ENCODE measurements around the gene NCBP2.

NCBP2 gene

GRCh38 chr3:196931828-196932587, 10.3 kb downstream of the NCBP2 start:
- H3K18ac ChIP-seq (ENCODE audit: low read length): no peak overlapping the region
- WGBS (ENCODE audit: extremely low coverage, insufficient coverage, low lambda C conversion rate): no CpG with 5 or more reads among the region's 12 CpGs
- H3K4me3 ChIP-seq (ENCODE audit: low read length): no peak overlapping the region
- no peak overlapping the region for H4K8ac ChIP-seq (ENCODE audit: low read depth, low read length)
- no peak overlapping the region for H2BK15ac ChIP-seq (replicated peaks; ENCODE audit: low read depth)
- H3K56ac ChIP-seq (ENCODE audit: low read length): no peak overlapping the region
- H3K4ac ChIP-seq (ENCODE audit: low read depth, low read length): no peak overlapping the region
- peaks cover 7% of the 10 kb centered on the region for H3K36me3 ChIP-seq (ENCODE audit: control insufficient read depth, insufficient read depth, low read length)
- H2BK5ac ChIP-seq (ENCODE audit: low read length): no peak overlapping the region
- no peaks in the 10 kb centered on the region for H3K79me1 ChIP-seq (ENCODE audit: low read length)
- H3K4me1 ChIP-seq (ENCODE audit: control insufficient read depth, low read depth, low read length): no peaks in the 10 kb centered on the region
- no peak for DNase-seq
- H2AK5ac ChIP-seq (ENCODE audit: low read length): no peak overlapping the region
- H3K79me2 ChIP-seq (ENCODE audit: control insufficient read depth, insufficient read depth, low read length): no peaks in the 10 kb centered on the region
- H2BK120ac ChIP-seq (ENCODE audit: low read depth, low read length): no peak overlapping the region
- H3K4me2 ChIP-seq (ENCODE audit: low read length): no peak overlapping the region
- no peak overlapping the region for H4K5ac ChIP-seq (ENCODE audit: low read length)
- no peak overlapping the region for H3K9ac ChIP-seq (ENCODE audit: low read length)
- H3K27ac ChIP-seq (ENCODE audit: low read depth, low read length): no peak overlapping the region
- H3K27me3 ChIP-seq (ENCODE audit: insufficient read depth, low read length, poor library complexity): no peaks in the 10 kb centered on the region
- no peak overlapping the region for H3K23ac ChIP-seq (ENCODE audit: low read length)

GRCh38 chr3:196931157-196931556, 11.2 kb downstream of the NCBP2 start:
- H2BK5ac ChIP-seq (ENCODE audit: low read length): no peak overlapping the region
- no peak overlapping the region for H3K23ac ChIP-seq (ENCODE audit: low read length)
- H2AK5ac ChIP-seq (ENCODE audit: low read length): no peak overlapping the region
- no peak overlapping the region for H3K27ac ChIP-seq (ENCODE audit: low read depth, low read length)
- H3K4ac ChIP-seq (ENCODE audit: low read depth, low read length): no peak overlapping the region
- no peak overlapping the region for H3K18ac ChIP-seq (ENCODE audit: low read length)
- H3K27me3 ChIP-seq (ENCODE audit: insufficient read depth, low read length, poor library complexity): no peaks in the 10 kb centered on the region
- H3K79me2 ChIP-seq (ENCODE audit: control insufficient read depth, insufficient read depth, low read length): no peaks in the 10 kb centered on the region
- H3K4me3 ChIP-seq (ENCODE audit: low read length): no peak overlapping the region
- H2BK15ac ChIP-seq (replicated peaks; ENCODE audit: low read depth): no peak overlapping the region
- H4K5ac ChIP-seq (ENCODE audit: low read length): no peak overlapping the region
- no peaks in the 10 kb centered on the region for H3K4me1 ChIP-seq (ENCODE audit: control insufficient read depth, low read depth, low read length)
- peaks cover 3% of the 10 kb centered on the region for H3K36me3 ChIP-seq (ENCODE audit: control insufficient read depth, insufficient read depth, low read length)
- H3K9ac ChIP-seq (ENCODE audit: low read length): no peak overlapping the region
- no peak overlapping the region for H3K56ac ChIP-seq (ENCODE audit: low read length)
- no peak overlapping the region for H3K4me2 ChIP-seq (ENCODE audit: low read length)
- no peak for DNase-seq
- no CpG with 5 or more reads among the region's 4 CpGs for WGBS (ENCODE audit: extremely low coverage, insufficient coverage, low lambda C conversion rate)
- H2BK120ac ChIP-seq (ENCODE audit: low read depth, low read length): no peak overlapping the region
- H4K8ac ChIP-seq (ENCODE audit: low read depth, low read length): no peak overlapping the region
- H3K79me1 ChIP-seq (ENCODE audit: low read length): no peaks in the 10 kb centered on the region

GRCh38 chr3:196927571-196928453, 14.5 kb downstream of the NCBP2 start:
- Histone ChIP-seq H3K18ac (ENCODE audit: low read length) (no peak overlapping the region), H4K5ac (ENCODE audit: low read length) (no peak overlapping the region), H3K56ac (ENCODE audit: low read length) (no peak overlapping the region), H3K79me2 (ENCODE audit: control insufficient read depth, insufficient read depth, low read length) (no peaks in the 10 kb centered on the region), H2AK5ac (ENCODE audit: low read length) (no peak overlapping the region), H3K27me3 (ENCODE audit: insufficient read depth, low read length, poor library complexity) (no peaks in the 10 kb centered on the region), H3K36me3 (ENCODE audit: control insufficient read depth, insufficient read depth, low read length) (peaks cover 1% of the 10 kb centered on the region), H2BK15ac (replicated peaks; ENCODE audit: low read depth) (no peak overlapping the region), H3K4me3 (ENCODE audit: low read length) (no peak overlapping the region), H4K8ac (ENCODE audit: low read depth, low read length) (no peak overlapping the region), H2BK5ac (ENCODE audit: low read length) (no peak overlapping the region), H3K4ac (ENCODE audit: low read depth, low read length) (no peak overlapping the region), H3K9ac (ENCODE audit: low read length) (no peak overlapping the region), H3K79me1 (ENCODE audit: low read length) (no peaks in the 10 kb centered on the region), H3K4me2 (ENCODE audit: low read length) (no peak overlapping the region), H3K4me1 (ENCODE audit: control insufficient read depth, low read depth, low read length) (no peaks in the 10 kb centered on the region), H3K27ac (ENCODE audit: low read depth, low read length) (no peak overlapping the region), H3K23ac (ENCODE audit: low read length) (no peak overlapping the region), H2BK120ac (ENCODE audit: low read depth, low read length) (no peak overlapping the region)
- no CpG with 5 or more reads among the region's 7 CpGs for WGBS (ENCODE audit: extremely low coverage, insufficient coverage, low lambda C conversion rate)
- DNase-seq: no peak

GRCh38 chr3:196920733-196921132, 21.6 kb downstream of the NCBP2 start:
- Histone ChIP-seq H3K4me3 (ENCODE audit: low read length) (no peak overlapping the region), H3K79me2 (ENCODE audit: control insufficient read depth, insufficient read depth, low read length) (no peaks in the 10 kb centered on the region), H3K56ac (ENCODE audit: low read length) (no peak overlapping the region), H3K23ac (ENCODE audit: low read length) (no peak overlapping the region), H3K27me3 (ENCODE audit: insufficient read depth, low read length, poor library complexity) (no peaks in the 10 kb centered on the region), H3K36me3 (ENCODE audit: control insufficient read depth, insufficient read depth, low read length) (no peaks in the 10 kb centered on the region), H3K4me2 (ENCODE audit: low read length) (no peak overlapping the region), H4K5ac (ENCODE audit: low read length) (no peak overlapping the region), H3K4me1 (ENCODE audit: control insufficient read depth, low read depth, low read length) (no peaks in the 10 kb centered on the region), H4K8ac (ENCODE audit: low read depth, low read length) (no peak overlapping the region), H3K79me1 (ENCODE audit: low read length) (no peaks in the 10 kb centered on the region), H3K18ac (ENCODE audit: low read length) (no peak overlapping the region), H3K9ac (ENCODE audit: low read length) (no peak overlapping the region), H3K4ac (ENCODE audit: low read depth, low read length) (no peak overlapping the region), H2AK5ac (ENCODE audit: low read length) (no peak overlapping the region), H3K27ac (ENCODE audit: low read depth, low read length) (no peak overlapping the region), H2BK5ac (ENCODE audit: low read length) (no peak overlapping the region), H2BK15ac (replicated peaks; ENCODE audit: low read depth) (no peak overlapping the region), H2BK120ac (ENCODE audit: low read depth, low read length) (no peak overlapping the region)
- no CpG with 5 or more reads among the region's 2 CpGs for WGBS (ENCODE audit: extremely low coverage, insufficient coverage, low lambda C conversion rate)
- no peak for DNase-seq

GRCh38 chr3:196918968-196919367, 23.4 kb downstream of the NCBP2 start:
- no peak overlapping the region for H2BK5ac ChIP-seq (ENCODE audit: low read length)
- H3K79me2 ChIP-seq (ENCODE audit: control insufficient read depth, insufficient read depth, low read length): no peaks in the 10 kb centered on the region
- H2BK120ac ChIP-seq (ENCODE audit: low read depth, low read length): no peak overlapping the region
- no peak overlapping the region for H4K5ac ChIP-seq (ENCODE audit: low read length)
- WGBS (ENCODE audit: extremely low coverage, insufficient coverage, low lambda C conversion rate): no CpG with 5 or more reads among the region's 2 CpGs
- H3K23ac ChIP-seq (ENCODE audit: low read length): no peak overlapping the region
- H3K27ac ChIP-seq (ENCODE audit: low read depth, low read length): no peak overlapping the region
- no peak overlapping the region for H3K9ac ChIP-seq (ENCODE audit: low read length)
- H3K4me2 ChIP-seq (ENCODE audit: low read length): no peak overlapping the region
- H2BK15ac ChIP-seq (replicated peaks; ENCODE audit: low read depth): no peak overlapping the region
- H3K36me3 ChIP-seq (ENCODE audit: control insufficient read depth, insufficient read depth, low read length): peaks cover 1% of the 10 kb centered on the region
- H3K4ac ChIP-seq (ENCODE audit: low read depth, low read length): no peak overlapping the region
- no peaks in the 10 kb centered on the region for H3K27me3 ChIP-seq (ENCODE audit: insufficient read depth, low read length, poor library complexity)
- H3K56ac ChIP-seq (ENCODE audit: low read length): no peak overlapping the region
- H4K8ac ChIP-seq (ENCODE audit: low read depth, low read length): no peak overlapping the region
- H3K79me1 ChIP-seq (ENCODE audit: low read length): no peaks in the 10 kb centered on the region
- H2AK5ac ChIP-seq (ENCODE audit: low read length): no peak overlapping the region
- H3K18ac ChIP-seq (ENCODE audit: low read length): no peak overlapping the region
- H3K4me1 ChIP-seq (ENCODE audit: control insufficient read depth, low read depth, low read length): no peaks in the 10 kb centered on the region
- H3K4me3 ChIP-seq (ENCODE audit: low read length): no peak overlapping the region
- DNase-seq: no peak
